ENCODE data around the gene SHROOM4.

SHROOM4 gene

GRCh38 chrX:50618788-50619558 lies 195.0 kb downstream of the SHROOM4 start:
- no peak for DNase-seq (ENCODE audit: low read depth, low spot score)

GRCh38 chrX:50617183-50617582 lies 196.8 kb downstream of the SHROOM4 start:
- DNase-seq (ENCODE audit: low read depth, low spot score) = no peak

GRCh38 chrX:50615570-50616158 lies 198.3 kb downstream of the SHROOM4 start:
- DNase-seq (ENCODE audit: low read depth, low spot score) = no peak

GRCh38 chrX:50614460-50614859 lies 199.5 kb downstream of the SHROOM4 start:
- no peak for DNase-seq (ENCODE audit: low read depth, low spot score)

GRCh38 chrX:50613846-50614245 lies 200.1 kb downstream of the SHROOM4 start:
- no peak for DNase-seq (ENCODE audit: low read depth, low spot score)

GRCh38 chrX:50609796-50610195 lies 204.2 kb downstream of the SHROOM4 start:
- DNase-seq (ENCODE audit: low read depth, low spot score) = no peak

- DNase-seq (ENCODE audit: low read depth, low spot score) = peak; percentile 36
These were observed 207.6 kb downstream of the SHROOM4 start for GRCh38 chrX:50606300-50606950.

GRCh38 chrX:50596056-50596455 lies 217.9 kb downstream of the SHROOM4 start:
- no peak for DNase-seq (ENCODE audit: low read depth, low spot score)

GRCh38 chrX:50594788-50595187 lies 219.2 kb downstream of the SHROOM4 start:
- DNase-seq (ENCODE audit: low read depth, low spot score) = peak; percentile 78

- no peak for DNase-seq (ENCODE audit: low read depth, low spot score)
These were observed 227.0 kb downstream of the SHROOM4 start for GRCh38 chrX:50586980-50587379.

GRCh38 chrX:50586407-50586806 lies 227.6 kb downstream of the SHROOM4 start:
- DNase-seq (ENCODE audit: low read depth, low spot score) = no peak

- DNase-seq (ENCODE audit: low read depth, low spot score) = no peak
These were observed 232.6 kb downstream of the SHROOM4 start for GRCh38 chrX:50581405-50581804.

- peak; percentile 73 for DNase-seq (ENCODE audit: low read depth, low spot score)
These were observed 234.0 kb downstream of the SHROOM4 start for GRCh38 chrX:50579955-50580354.

- no peak for DNase-seq (ENCODE audit: low read depth, low spot score)
These were observed 236.7 kb downstream of the SHROOM4 start for GRCh38 chrX:50577326-50577725.

GRCh38 chrX:50567636-50568035 lies 246.4 kb downstream of the SHROOM4 start:
- DNase-seq (ENCODE audit: low read depth, low spot score) = no peak

GRCh38 chrX:50565718-50566117 lies 248.3 kb downstream of the SHROOM4 start:
- DNase-seq (ENCODE audit: low read depth, low spot score) = no peak

Data from ELF-1 (cell line).